Prostate gland (tissue), 2 donors: ENCODE results near the gene DGKG. TPM values are rescaled to one million over a fixed set of nuclear protein-coding genes. Genes with fewer than 3 reads are reported as not detected.

Experiments used
- DNase-seq: peaks from one replicate; pipeline ENCODE4 v3.0.0-alpha.2; 2019; ENCODE audit warnings: low spot score
- H3K27ac ChIP-seq, 2 donors: fragments of 200-600 bp; sonication (generic); 2 replicates each; pipeline ENCODE4 v1.5.1; 2017 to 2019
- H3K27me3 ChIP-seq: fragments of 200-600 bp; sonication (generic); replicated peaks from 2 replicates; pipeline ENCODE4 v1.5.1; 2019; ENCODE audit not compliant: insufficient read depth
- H3K36me3 ChIP-seq, 2 donors: fragments of 200-600 bp; sonication (generic); 1 replicate in 1 of 2; 2 replicates in 1 of 2; pipeline versions ENCODE4 v1.5.1 to v1.8.1; 2017 to 2019
- H3K4me1 ChIP-seq: fragments of 200-600 bp; sonication (generic); replicated peaks from 2 replicates; pipeline ENCODE4 v1.5.1; 2019
- H3K4me3 ChIP-seq, 2 donors: fragments of 200-600 bp; sonication (generic); 2 replicates each; pipeline ENCODE4 v1.5.1; 2017 to 2019
- H3K9me3 ChIP-seq: fragments of 200-600 bp; sonication (generic); 2 replicates; pipeline ENCODE4 v1.5.1; 2017
- POLR2A ChIP-seq: fragments of 450-650 bp; IDR thresholded peaks from one replicate; pipeline ENCODE4 v1.6.1; 2016; ENCODE audit warnings: antibody characterized with exemption, mild to moderate bottlenecking
- POLR2AphosphoS5 ChIP-seq: sonication (generic); formaldehyde crosslinking; IDR thresholded peaks from one replicate; pipeline ENCODE4 v1.6.1; 2017; ENCODE audit warnings: antibody characterized with exemption
- WGBS: methylation state at CpG from one replicate; pipeline ENCODE4 v1.1.5; 2018; 5-methylcytosine and 5-hydroxymethylcytosine counted together
- intact Hi-C: fragments of 100-400 bp; cut with DNase I; formaldehyde crosslinking; loops from one replicate; pipeline ENCODE4 v1.14.2; 2022
- total RNA-seq, 2 donors: library from RNA; depleted of rRNA; stranded (reverse); fragments of >200 nt; gene quantifications; one replicate each; pipeline ENCODE4 v1.1.0, GENCODE V29; 2016
- TF ChIP-seq, protein P1 (sequence below), 4 experiments: fragments of 200-600 bp in 2 of 4; fragments of 450-650 bp in 2 of 4; sonication (generic) in 2 of 4; IDR thresholded peaks; 1 replicate in 3 of 4; 2 replicates in 1 of 4; pipeline ENCODE4 v1.5.1; 2016 to 2019; ENCODE audit warnings: antibody characterized with exemption in 4 of 4, mild to moderate bottlenecking in 2 of 4, moderate library complexity in 2 of 4

Gene DGKG
- total RNA-seq, 2 donors from 2014 or later: 1.2 to 2.2 TPM

DNA sequence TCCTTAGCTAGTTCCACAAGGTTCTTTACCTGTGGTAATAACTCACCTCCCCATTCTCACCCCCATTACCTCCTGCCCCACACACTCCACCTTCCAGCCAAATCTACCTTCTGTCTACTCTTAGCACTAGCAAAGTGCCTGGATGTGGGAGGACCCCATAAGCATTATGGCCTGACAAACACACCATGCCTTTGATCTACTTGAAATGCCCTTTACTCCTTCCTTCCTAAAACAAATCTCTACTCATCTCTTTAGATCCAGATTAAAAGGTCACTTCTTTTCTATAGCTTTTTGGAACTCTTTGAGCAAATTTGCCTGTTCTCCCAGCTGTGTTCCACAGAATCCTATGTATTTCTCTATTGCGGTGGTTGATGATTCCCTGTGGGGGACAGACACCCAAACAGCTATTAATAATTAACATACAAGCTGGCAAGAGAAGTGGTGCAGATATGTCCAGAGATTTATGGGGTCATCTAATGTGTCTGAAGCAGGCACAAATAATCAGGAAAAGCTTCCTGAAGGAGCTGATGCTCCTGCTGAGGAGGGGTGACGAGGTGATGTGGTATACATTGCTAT lies 34.0 kb downstream of the DGKG start:
- no peak for DNase-seq
- TF ChIP-seq POLR2A: no peak
- H3K9me3 ChIP-seq: no peaks in the 10 kb centered on the region
- no peaks in the 10 kb centered on the region for H3K27me3 ChIP-seq
- no peaks in the 10 kb centered on the region for H3K4me1 ChIP-seq
- no peaks in the 10 kb centered on the region for H3K36me3 ChIP-seq
- no peak overlapping the region for H3K27ac ChIP-seq
- H3K4me3 ChIP-seq: no peak overlapping the region
- WGBS: 56% methylated on average over 2 of the region's 2 CpGs
- intact Hi-C loops: no loop called here

DNA sequence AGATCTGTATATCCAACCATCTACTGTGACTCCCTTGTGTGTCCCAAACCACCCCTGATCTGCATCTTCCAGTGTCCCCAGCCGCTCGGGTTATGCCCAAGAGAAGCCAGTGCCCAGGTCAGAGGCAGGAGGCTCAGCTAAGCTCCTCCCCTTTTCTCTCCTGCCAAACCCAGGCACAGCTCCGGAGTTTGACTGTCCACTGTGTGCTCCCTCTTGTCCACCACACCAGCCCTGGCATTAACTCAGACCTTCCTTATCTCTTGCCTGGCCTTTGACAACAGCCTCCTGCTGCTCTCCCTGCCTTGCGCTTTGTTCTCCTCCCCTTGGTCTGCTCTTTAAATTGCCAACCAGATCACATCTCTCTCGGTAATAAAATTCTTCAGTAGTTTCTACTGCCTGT lies 39.3 kb downstream of the DGKG start:
- Histone ChIP-seq H3K9me3 (no peaks in the 10 kb centered on the region), H3K4me3 (no peak overlapping the region), H3K27ac (no peak overlapping the region), H3K4me1 (no peaks in the 10 kb centered on the region), H3K27me3 (no peaks in the 10 kb centered on the region), H3K36me3 (no peaks in the 10 kb centered on the region)
- intact Hi-C loops: no loop called here
- WGBS: 47% methylated on average over 5 of the region's 5 CpGs
- TF ChIP-seq POLR2AphosphoS5 (no peak), POLR2A (no peak)
- TF ChIP-seq, protein P1, sequence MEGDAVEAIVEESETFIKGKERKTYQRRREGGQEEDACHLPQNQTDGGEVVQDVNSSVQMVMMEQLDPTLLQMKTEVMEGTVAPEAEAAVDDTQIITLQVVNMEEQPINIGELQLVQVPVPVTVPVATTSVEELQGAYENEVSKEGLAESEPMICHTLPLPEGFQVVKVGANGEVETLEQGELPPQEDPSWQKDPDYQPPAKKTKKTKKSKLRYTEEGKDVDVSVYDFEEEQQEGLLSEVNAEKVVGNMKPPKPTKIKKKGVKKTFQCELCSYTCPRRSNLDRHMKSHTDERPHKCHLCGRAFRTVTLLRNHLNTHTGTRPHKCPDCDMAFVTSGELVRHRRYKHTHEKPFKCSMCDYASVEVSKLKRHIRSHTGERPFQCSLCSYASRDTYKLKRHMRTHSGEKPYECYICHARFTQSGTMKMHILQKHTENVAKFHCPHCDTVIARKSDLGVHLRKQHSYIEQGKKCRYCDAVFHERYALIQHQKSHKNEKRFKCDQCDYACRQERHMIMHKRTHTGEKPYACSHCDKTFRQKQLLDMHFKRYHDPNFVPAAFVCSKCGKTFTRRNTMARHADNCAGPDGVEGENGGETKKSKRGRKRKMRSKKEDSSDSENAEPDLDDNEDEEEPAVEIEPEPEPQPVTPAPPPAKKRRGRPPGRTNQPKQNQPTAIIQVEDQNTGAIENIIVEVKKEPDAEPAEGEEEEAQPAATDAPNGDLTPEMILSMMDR (IDR thresholded peaks at IDR 0.05): no peak
- DNase-seq: no peak

DNA sequence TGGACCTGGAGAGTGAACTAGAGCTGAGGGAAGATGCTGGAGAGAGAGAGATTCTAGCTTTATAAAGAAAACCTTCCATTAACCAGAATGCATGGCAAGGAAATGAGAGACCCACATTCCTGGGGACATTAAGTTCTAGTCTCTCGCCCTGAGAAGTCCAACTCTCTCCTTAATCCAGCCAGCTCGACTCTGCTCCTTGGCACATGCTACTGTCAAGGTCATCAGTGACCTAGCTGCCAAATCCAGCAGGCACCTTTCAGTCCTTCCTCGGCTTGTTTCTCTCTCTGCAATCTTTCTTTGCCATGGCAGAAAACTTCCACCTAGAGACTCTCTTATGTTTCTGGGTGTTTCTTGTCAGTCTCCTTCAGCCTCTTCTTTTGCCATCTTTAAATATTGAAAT lies 40.3 kb downstream of the DGKG start:
- Histone ChIP-seq H3K27me3 (no peaks in the 10 kb centered on the region), H3K4me3 (no peak overlapping the region), H3K36me3 (no peaks in the 10 kb centered on the region), H3K9me3 (no peaks in the 10 kb centered on the region), H3K4me1 (no peaks in the 10 kb centered on the region), H3K27ac (no peak overlapping the region)
- DNase-seq: no peak
- intact Hi-C loops: no loop called here
- TF ChIP-seq POLR2A: no peak
- TF ChIP-seq, protein P1 (IDR thresholded peaks at IDR 0.05): no peak
- no peak for TF ChIP-seq POLR2AphosphoS5
- 92% methylated on average over 3 of the region's 3 CpGs for WGBS

DNA sequence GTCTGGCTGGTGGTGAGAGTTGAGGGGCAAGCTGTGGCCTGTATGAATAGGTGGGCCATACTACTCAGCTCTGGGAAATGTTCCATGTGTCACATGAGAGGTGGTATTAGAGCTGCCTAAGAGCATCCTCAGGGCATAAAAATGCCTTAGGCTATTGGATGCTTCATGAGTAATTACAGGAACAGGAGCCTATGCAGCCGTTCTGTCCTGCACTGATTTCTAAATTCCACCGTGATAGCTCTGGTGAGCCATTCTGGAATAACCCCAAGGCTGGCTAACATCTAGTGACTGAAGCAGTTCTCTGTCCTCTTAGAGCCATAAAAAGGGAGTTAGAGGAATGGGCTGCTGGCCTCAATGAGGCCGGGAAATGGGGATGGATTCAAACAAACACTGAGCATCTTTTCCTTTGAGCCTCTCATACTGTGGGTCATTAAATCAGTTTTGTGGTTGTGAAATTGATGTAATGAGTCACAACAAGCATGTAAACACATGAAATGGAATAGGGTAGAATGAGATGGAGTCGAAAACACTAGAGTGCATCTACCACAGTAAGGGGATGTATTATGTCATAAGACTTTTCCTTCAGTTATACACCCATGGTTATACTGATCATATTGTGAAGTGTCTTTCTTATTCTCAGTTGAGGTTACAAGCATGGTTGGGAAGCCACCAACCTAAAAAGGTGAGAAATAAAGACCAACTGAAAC lies 41.0 kb downstream of the DGKG start:
- H3K36me3 ChIP-seq: no peaks in the 10 kb centered on the region
- no peak overlapping the region for H3K4me3 ChIP-seq
- H3K4me1 ChIP-seq: no peaks in the 10 kb centered on the region
- TF ChIP-seq, protein P1 (IDR thresholded peaks at IDR 0.05): no peak
- TF ChIP-seq POLR2A: no peak
- TF ChIP-seq POLR2AphosphoS5: no peak
- no peaks in the 10 kb centered on the region for H3K27me3 ChIP-seq
- no peak for DNase-seq
- H3K9me3 ChIP-seq: no peaks in the 10 kb centered on the region
- no peak overlapping the region for H3K27ac ChIP-seq
- intact Hi-C loops: no loop called here
- 48% methylated on average over 4 of the region's 4 CpGs for WGBS

DNA sequence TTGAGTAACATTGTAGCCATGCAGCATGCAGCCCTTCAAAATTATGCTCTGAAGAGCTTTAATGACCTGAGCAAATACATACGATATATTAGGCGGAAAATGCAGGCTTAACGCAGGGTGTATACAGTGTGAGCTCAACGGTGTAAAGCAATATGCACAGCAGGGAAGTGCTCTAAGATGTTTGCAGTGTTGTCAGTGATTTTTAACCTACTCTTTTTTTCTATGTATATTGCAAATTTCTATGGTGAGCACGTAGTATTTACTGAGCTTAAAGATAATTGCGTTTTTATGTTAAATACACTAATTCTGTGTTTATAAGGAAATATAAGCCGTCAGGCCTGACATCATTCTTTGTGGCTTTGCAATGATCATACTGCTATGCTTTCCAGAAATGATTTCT lies 42.1 kb downstream of the DGKG start:
- WGBS: 72% methylated on average over 7 of the region's 7 CpGs

More for the DNA sequence above, 42.1 kb downstream of the DGKG start:
- TF ChIP-seq, protein P1 (IDR thresholded peaks at IDR 0.05): no peak
- TF ChIP-seq POLR2A (no peak), POLR2AphosphoS5 (no peak)
- no peaks in the 10 kb centered on the region for H3K27me3 ChIP-seq
- no peaks in the 10 kb centered on the region for H3K36me3 ChIP-seq
- DNase-seq: no peak
- H3K9me3 ChIP-seq: no peaks in the 10 kb centered on the region
- H3K4me1 ChIP-seq: no peaks in the 10 kb centered on the region
- H3K27ac ChIP-seq: no peak overlapping the region
- intact Hi-C loops: no loop called here
- no peak overlapping the region for H3K4me3 ChIP-seq
